Right lung (tissue), 10 donors: ENCODE data around the gene MICAL2. TPM values are rescaled to one million over a fixed set of nuclear protein-coding genes. Genes with fewer than 3 reads are reported as not detected.

ENCODE experiments used
- DNase-seq, 2 donors: peaks; one replicate each; pipeline ENCODE4 v3.0.0-alpha.2; 2013
- long read RNA-seq, 8 donors: transcript quantifications; one replicate each; lab custom pipeline, GENCODE V29; 2026
- polyA plus RNA-seq, 5 donors: library from polyadenylated mRNA; unstranded; fragments of 120-200 nt; gene quantifications; one replicate each; pipeline versions ENCODE4 v1.2.1 to v1.2.3, GENCODE V29; 2013; ENCODE audit warnings: inconsistent platforms in 1 of 5, low replicate concordance in 1 of 5; ENCODE audit not compliant: insufficient read length in 5 of 5, insufficient read depth in 1 of 5

MICAL2 gene
- polyA plus RNA-seq = 100 to 1,000 TPM in 1 of 5 donors, 10 to 100 TPM in 4; 46.5 to 120 (median 63.1) TPM
- long read RNA-seq, donor 1, partial matches to known transcripts = 0 of 6 reads
- long read RNA-seq, donor 1, other reads (novel, unspliced or antisense) = 5 of 6 reads
- long read RNA-seq, donor 2, partial matches to known transcripts = 0 of 2 reads
- long read RNA-seq, donor 2, other reads (novel, unspliced or antisense) = 0 of 2 reads
- long read RNA-seq, donor 3, full-length matches to known transcripts = 1 of 1 reads
- long read RNA-seq, donor 3, partial matches to known transcripts = 0 of 1 reads
- long read RNA-seq, donor 3, other reads (novel, unspliced or antisense) = 0 of 1 reads
- long read RNA-seq, donor 4 = 0 reads
- long read RNA-seq, donor 5 = 0 reads
- long read RNA-seq, donor 6, partial matches to known transcripts = 0 of 1 reads
- long read RNA-seq, donor 6, other reads (novel, unspliced or antisense) = 0 of 1 reads
- long read RNA-seq, donor 7, partial matches to known transcripts = 0 of 1 reads
- long read RNA-seq, donor 7, other reads (novel, unspliced or antisense) = 0 of 1 reads
- long read RNA-seq, donor 8 = 0 reads

- DNase-seq = peak; percentile 82 to 83
These were observed at the start of gene MICAL2 for GRCh38 chr11:12110201-12110713. Gene MICAL2, plus strand, starts transcription at chr11:12110590. Its CDS starts 51,566 bp downstream, at chr11:12162156.

GRCh38 chr11:12061851-12062560, 48.4 kb upstream of the MICAL2 start:
- DNase-seq = no peak

- no peak for DNase-seq
These were observed 47.1 kb upstream of the MICAL2 start for GRCh38 chr11:12063251-12063650.

GRCh38 chr11:12064136-12064953, 46.0 kb upstream of the MICAL2 start:
- DNase-seq = no peak

GRCh38 chr11:12064954-12065280, 45.5 kb upstream of the MICAL2 start:
- DNase-seq = no peak

- no peak for DNase-seq
These were observed 44.2 kb upstream of the MICAL2 start for GRCh38 chr11:12066056-12066798.

- DNase-seq = peak; percentile 30 to 41
These were observed 43.4 kb upstream of the MICAL2 start for GRCh38 chr11:12066799-12067508.

GRCh38 chr11:12067796-12068357, 42.5 kb upstream of the MICAL2 start:
- DNase-seq = no peak

- no peak for DNase-seq
These were observed 41.2 kb upstream of the MICAL2 start for GRCh38 chr11:12069066-12069676.

- DNase-seq = no peak
These were observed 39.7 kb upstream of the MICAL2 start for GRCh38 chr11:12070446-12071267.

- no peak for DNase-seq
These were observed 38.8 kb upstream of the MICAL2 start for GRCh38 chr11:12071574-12071973.

GRCh38 chr11:12073436-12073835, 37.0 kb upstream of the MICAL2 start:
- no peak for DNase-seq

- DNase-seq = no peak
These were observed 36.5 kb upstream of the MICAL2 start for GRCh38 chr11:12073886-12074285.

- no peak for DNase-seq
These were observed 35.7 kb upstream of the MICAL2 start for GRCh38 chr11:12074529-12075195.

- no peak for DNase-seq
These were observed 35.1 kb upstream of the MICAL2 start for GRCh38 chr11:12075291-12075690.

- no peak for DNase-seq
These were observed 34.3 kb upstream of the MICAL2 start for GRCh38 chr11:12075822-12076821.
